Measurements from ENCODE around the gene EGLN2. TPM values are rescaled to one million over a fixed set of nuclear protein-coding genes. Genes with fewer than 3 reads are reported as not detected.

Gene EGLN2
- total RNA-seq, 1 experiment from 2014 or later, result 131 TPM

DNA sequence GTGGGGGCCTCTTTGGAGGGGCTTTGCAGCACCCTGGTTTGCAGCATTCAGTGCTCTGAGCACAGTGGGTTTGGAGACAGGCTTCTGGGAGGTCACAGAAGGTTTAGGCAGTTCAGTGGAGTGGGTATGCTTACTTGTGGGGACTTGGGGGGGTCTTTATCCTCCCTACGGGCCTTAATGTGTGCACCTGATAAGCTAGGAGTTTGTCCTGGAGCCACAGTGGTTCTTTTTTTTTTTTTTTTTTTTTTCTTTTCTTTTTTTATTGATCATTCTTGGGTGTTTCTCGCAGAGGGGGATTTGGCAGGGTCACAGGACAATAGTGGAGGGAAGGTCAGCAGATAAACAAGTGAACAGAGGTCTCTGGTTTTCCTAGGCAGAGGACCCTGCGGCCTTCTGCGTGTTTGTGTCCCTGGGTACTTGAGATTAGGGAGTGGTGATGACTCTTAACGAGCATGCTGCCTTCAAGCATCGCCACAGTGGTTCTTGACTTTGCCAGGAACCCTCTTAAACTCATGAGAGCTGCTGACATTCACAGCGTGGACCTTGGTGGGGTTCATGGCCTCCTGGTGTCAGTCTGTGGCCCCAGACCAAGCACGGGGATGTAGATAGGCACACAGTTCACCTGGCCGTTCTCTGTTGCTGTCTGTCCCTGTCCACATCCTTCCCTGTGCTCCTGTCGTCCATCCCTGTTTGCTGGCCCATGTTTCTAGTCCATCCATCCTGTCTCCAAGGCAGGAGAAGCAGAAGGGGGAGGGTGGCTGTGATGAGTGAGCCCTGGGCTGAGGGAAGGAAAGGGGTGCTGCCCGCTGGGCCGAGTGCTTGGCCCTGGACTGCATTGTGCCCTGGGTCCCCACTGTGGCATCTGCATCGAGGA is 2.7 kb downstream of the EGLN2 start:
- Histone ChIP-seq H4K5ac (ENCODE audit: insufficient read length, low read depth, low read length) (no peak overlapping the region), H2BK12ac (ENCODE audit: insufficient read length, low read depth, low read length) (no peak overlapping the region), H2BK5ac (ENCODE audit: insufficient read length, low read length) (no peak overlapping the region), H3K14ac (ENCODE audit: insufficient read depth, low read length) (no peak overlapping the region; the same call in 1 of the 2 replicates), H2BK15ac (ENCODE audit: low read depth, low read length) (no peak overlapping the region), H3K4ac (ENCODE audit: low read depth, low read length) (no peak overlapping the region), H3K23ac (ENCODE audit: insufficient read length, low read depth, low read length) (no peak overlapping the region), H3K79me2 (ENCODE audit: insufficient read depth, low read length) (peaks cover 22% of the 10 kb centered on the region; the same call in 1 of the 2 replicates), H3T11ph (ENCODE audit: low read length) (no peak overlapping the region), H4K91ac (ENCODE audit: insufficient read length, low read depth, low read length) (no peak overlapping the region), H3K27me3 (ENCODE audit: insufficient read depth, low read length) (no peaks in the 10 kb centered on the region), H3K23me2 (ENCODE audit: insufficient read length, low read depth, low read length, poor library complexity, severe bottlenecking) (peaks cover 9% of the 10 kb centered on the region), H3K4me1 (ENCODE audit: insufficient read depth, low read length) (peaks cover 10% of the 10 kb centered on the region), H4K20me1 (ENCODE audit: control insufficient read depth, insufficient read depth, insufficient read length) (peaks cover 4% of the 10 kb centered on the region), H3K4me2 (ENCODE audit: insufficient read depth, insufficient read length, low read length) (peak overlapping the region; percentile 22), H2BK120ac (ENCODE audit: low read depth, low read length, poor library complexity, severe bottlenecking) (no peak overlapping the region), H3K56ac (ENCODE audit: insufficient read length, low read depth, low read length) (no peak overlapping the region), H2AFZ (ENCODE audit: low read length) (no peak overlapping the region), H2BK20ac (ENCODE audit: low read depth, low read length, poor library complexity, severe bottlenecking) (no peak overlapping the region), H3K18ac (ENCODE audit: insufficient read length, low read depth, low read length) (no peak overlapping the region), H3K9me3 (ENCODE audit: control insufficient read depth, low read depth, low read length) (no peaks in the 10 kb centered on the region), H2AK5ac (ENCODE audit: insufficient read length, low read length) (no peak overlapping the region), H3K27ac (ENCODE audit: insufficient read length, low read depth, low read length) (no peak overlapping the region), H4K8ac (replicated peaks; ENCODE audit: insufficient read length, low read depth, low read length) (no peak overlapping the region), H3K9ac (ENCODE audit: extremely low read depth, insufficient read length, low read length) (no peak overlapping the region), H3K79me1 (ENCODE audit: insufficient read depth, low read depth, low read length, poor library complexity, severe bottlenecking) (peaks cover 8% of the 10 kb centered on the region)
- Mint-ChIP-seq H3K27ac (peak overlapping the region; percentile 68 to 74 (median 72); a peak in 5 of 7 replicates), H3K4me1 (peaks cover 57 to 70% of the 10 kb centered on the region in 2 experiments), H3K4me3 (peak overlapping the region; percentile 30 to 93), H3K36me3 (ENCODE audit: insufficient read depth in 1 of 3, low read depth in 3 of 3) (peaks cover 21 to 49% (median 46%) of the 10 kb centered on the region in 3 experiments; a peak in 6 of 7 replicates), H3K9me3 (no peaks in the 10 kb centered on the region; a peak in 2 of 5 replicates), H3K27me3 (ENCODE audit: low read depth) (no peaks in the 10 kb centered on the region; the same call in none of the 2 replicates)
- TF ChIP-seq, protein P1, sequence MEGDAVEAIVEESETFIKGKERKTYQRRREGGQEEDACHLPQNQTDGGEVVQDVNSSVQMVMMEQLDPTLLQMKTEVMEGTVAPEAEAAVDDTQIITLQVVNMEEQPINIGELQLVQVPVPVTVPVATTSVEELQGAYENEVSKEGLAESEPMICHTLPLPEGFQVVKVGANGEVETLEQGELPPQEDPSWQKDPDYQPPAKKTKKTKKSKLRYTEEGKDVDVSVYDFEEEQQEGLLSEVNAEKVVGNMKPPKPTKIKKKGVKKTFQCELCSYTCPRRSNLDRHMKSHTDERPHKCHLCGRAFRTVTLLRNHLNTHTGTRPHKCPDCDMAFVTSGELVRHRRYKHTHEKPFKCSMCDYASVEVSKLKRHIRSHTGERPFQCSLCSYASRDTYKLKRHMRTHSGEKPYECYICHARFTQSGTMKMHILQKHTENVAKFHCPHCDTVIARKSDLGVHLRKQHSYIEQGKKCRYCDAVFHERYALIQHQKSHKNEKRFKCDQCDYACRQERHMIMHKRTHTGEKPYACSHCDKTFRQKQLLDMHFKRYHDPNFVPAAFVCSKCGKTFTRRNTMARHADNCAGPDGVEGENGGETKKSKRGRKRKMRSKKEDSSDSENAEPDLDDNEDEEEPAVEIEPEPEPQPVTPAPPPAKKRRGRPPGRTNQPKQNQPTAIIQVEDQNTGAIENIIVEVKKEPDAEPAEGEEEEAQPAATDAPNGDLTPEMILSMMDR (conservative IDR thresholded peaks at IDR 0.05), result no peak
- no peak for DNase-seq
- WGBS (ENCODE audit: extremely low coverage, insufficient read length, low lambda C conversion rate), result no CpG with 5 or more reads among the region's 13 CpGs
